ENCODE data around the gene TMC5. TPM values are rescaled to one million over a fixed set of nuclear protein-coding genes. Genes with fewer than 3 reads are reported as not detected.
"Not testable (repeated sequence)": the region's sequence is repeated elsewhere in the genome, so short reads cannot be mapped to it uniquely, and the experiment has no call there.

Gene TMC5
- polyA plus RNA-seq, 3 donors, result 0.55 to 0.75 (median 0.57) TPM

GRCh38 chr16:19524616-19525384 lies 107.1 kb downstream of the TMC5 start:
- DNase-seq (ENCODE audit: low read depth in 3 of 3, low spot score in 2 of 3), result peak in 2 of 3 donors; percentile 32 to 40

GRCh38 chr16:19525385-19525723 lies 107.7 kb downstream of the TMC5 start:
- DNase-seq (ENCODE audit: low read depth in 3 of 3, low spot score in 2 of 3), result no peak

GRCh38 chr16:19527161-19527560 lies 109.5 kb downstream of the TMC5 start:
- DNase-seq (ENCODE audit: low read depth in 3 of 3, low spot score in 2 of 3), result no peak

- DNase-seq (ENCODE audit: low read depth in 3 of 3, low spot score in 2 of 3), result no peak
Measured at GRCh38 chr16:19528666-19529065, 111.0 kb downstream of the TMC5 start.

GRCh38 chr16:19532601-19533000 lies 114.9 kb downstream of the TMC5 start:
- DNase-seq (ENCODE audit: low read depth in 3 of 3, low spot score in 2 of 3), result no peak

- no peak for DNase-seq (ENCODE audit: low read depth in 3 of 3, low spot score in 2 of 3)
Measured at GRCh38 chr16:19540241-19540970, 122.7 kb downstream of the TMC5 start.

GRCh38 chr16:19542138-19542821 lies 124.6 kb downstream of the TMC5 start:
- no peak for DNase-seq (ENCODE audit: low read depth in 3 of 3, low spot score in 2 of 3)

GRCh38 chr16:19543278-19543996 lies 125.8 kb downstream of the TMC5 start:
- DNase-seq (ENCODE audit: low read depth in 3 of 3, low spot score in 2 of 3), result not testable (repeated sequence)

- no peak for DNase-seq (ENCODE audit: low read depth in 3 of 3, low spot score in 2 of 3)
Measured at GRCh38 chr16:19548144-19548543, 130.5 kb downstream of the TMC5 start.

Other genes starting within 250 kb of the TMC5 start
- gene SYT17, start 249.6 kb upstream of the TMC5 start, polyA plus RNA-seq (ENCODE audit: insufficient read length in 3 of 3), result 10 to 100 TPM in 1 of 3 donors, 1 to 10 TPM in 2; 9.3 to 10.4 (median 10.0) TPM
- under 1 TPM in 1 of 3 donors, not detected in 2; 0.11 TPM for gene CLEC19A, start 132.2 kb upstream of the TMC5 start, polyA plus RNA-seq (ENCODE audit: insufficient read length in 3 of 3)
- 10 to 100 TPM; 76.7 to 84.2 (median 81.7) TPM for gene GDE1, start 104.2 kb downstream of the TMC5 start, polyA plus RNA-seq (ENCODE audit: insufficient read length in 3 of 3)
- 10 to 100 TPM; 22.2 to 24.6 (median 22.6) TPM for gene CCP110, start 106.1 kb downstream of the TMC5 start, polyA plus RNA-seq (ENCODE audit: insufficient read length in 3 of 3)
- gene VPS35L, start 137.8 kb downstream of the TMC5 start, polyA plus RNA-seq (ENCODE audit: insufficient read length in 3 of 3), result 10 to 100 TPM; 60.8 to 64.7 (median 63.9) TPM